Neural progenitor cell (in vitro differentiated cells): ENCODE data around the gene RAPGEF2. TPM values are rescaled to one million over a fixed set of nuclear protein-coding genes. Genes with fewer than 3 reads are reported as not detected.

Experiments used
- DNase-seq: peaks from one replicate; pipeline ENCODE4 v3.0.0-alpha.2; 2016; ENCODE audit warnings: low spot score
- H2AFZ ChIP-seq: fragments of 200-600 bp; sonication (generic); replicated peaks from 2 replicates; pipeline ENCODE4 v1.6.1; 2016; ENCODE audit warnings: antibody characterized with exemption
- H3F3A ChIP-seq: fragments of 200-600 bp; sonication (generic); 2 replicates; pipeline ENCODE4 v1.6.1; 2016; ENCODE audit warnings: antibody characterized with exemption, low read depth
- H3K27ac ChIP-seq: fragments of 200-600 bp; sonication (generic); 2 replicates; pipeline ENCODE4 v1.5.1; 2016; ENCODE audit warnings: mild to moderate bottlenecking
- H3K27me3 ChIP-seq: fragments of 200-600 bp; sonication (generic); 2 replicates; pipeline ENCODE4 v1.6.1; 2016; ENCODE audit warnings: mild to moderate bottlenecking, moderate library complexity
- H3K36me3 ChIP-seq: fragments of 200-600 bp; sonication (generic); 2 replicates; pipeline ENCODE4 v1.5.1; 2016
- H3K4me1 ChIP-seq: fragments of 200-600 bp; sonication (generic); 2 replicates; pipeline ENCODE4 v1.6.1; 2016; ENCODE audit warnings: mixed run types
- H3K4me2 ChIP-seq: fragments of 200-600 bp; sonication (generic); 2 replicates; pipeline ENCODE4 v1.6.1; 2016
- H3K4me3 ChIP-seq: fragments of 200-600 bp; sonication (generic); 2 replicates; pipeline ENCODE4 v1.5.1; 2016
- H3K79me2 ChIP-seq: fragments of 200-600 bp; sonication (generic); 2 replicates; pipeline ENCODE4 v1.6.1; 2016; ENCODE audit warnings: low read depth
- H3K9ac ChIP-seq: fragments of 200-600 bp; sonication (generic); 2 replicates; pipeline ENCODE4 v1.6.1; 2016
- H3K9me3 ChIP-seq: fragments of 200-600 bp; sonication (generic); 2 replicates; pipeline ENCODE4 v1.5.1; 2016; ENCODE audit warnings: low read depth
- H4K20me1 ChIP-seq: fragments of 200-600 bp; sonication (generic); 2 replicates; pipeline ENCODE4 v1.6.1; 2016; ENCODE audit warnings: low read depth
- H3K27ac Mint-ChIP-seq: 3 replicates; pipeline ENCODE4 v1.8.0; 2021; ENCODE audit warnings: mixed read lengths
- H3K27me3 Mint-ChIP-seq: 2 replicates; pipeline ENCODE4 v1.8.0; 2022; ENCODE audit warnings: low read depth, mild to moderate bottlenecking, inconsistent platforms, moderate library complexity, mixed read lengths; ENCODE audit not compliant: insufficient read depth
- H3K36me3 Mint-ChIP-seq: 3 replicates; pipeline ENCODE4 v1.8.0; 2021; ENCODE audit warnings: mixed read lengths
- H3K4me1 Mint-ChIP-seq: 3 replicates; pipeline ENCODE4 v1.8.0; 2021; ENCODE audit warnings: mixed read lengths
- H3K4me3 Mint-ChIP-seq: 3 replicates; pipeline ENCODE4 v1.8.0; 2021; ENCODE audit warnings: mild to moderate bottlenecking, moderate library complexity, mixed read lengths
- H3K9me3 Mint-ChIP-seq: 3 replicates; pipeline ENCODE4 v1.8.0; 2020; ENCODE audit warnings: mixed read lengths
- EZH2 ChIP-seq: fragments of 200-600 bp; sonication (generic); IDR thresholded peaks from 2 replicates; pipeline ENCODE4 v1.6.1; 2017; ENCODE audit warnings: antibody characterized with exemption, mild to moderate bottlenecking, moderate library complexity
- EZH2phosphoT487 ChIP-seq: fragments of 200-600 bp; sonication (generic); IDR thresholded peaks from 2 replicates; pipeline ENCODE4 v1.6.1; 2017; ENCODE audit warnings: antibody characterized with exemption
- total RNA-seq: library from RNA; depleted of rRNA; stranded (reverse); fragments of >200 nt; gene quantifications from 2 replicates; pipeline ENCODE4 v1.2.3, GENCODE V29; 2015; ENCODE audit warnings: low replicate concordance
- TF ChIP-seq, protein P1 (sequence below): fragments of 200-600 bp; sonication (generic); IDR thresholded peaks from 2 replicates; pipeline ENCODE4 v1.5.1; 2017; ENCODE audit warnings: antibody characterized with exemption, mild to moderate bottlenecking

The RAPGEF2 gene
- total RNA-seq, 1 donor from 2014 or later, result 70.4 TPM

DNA sequence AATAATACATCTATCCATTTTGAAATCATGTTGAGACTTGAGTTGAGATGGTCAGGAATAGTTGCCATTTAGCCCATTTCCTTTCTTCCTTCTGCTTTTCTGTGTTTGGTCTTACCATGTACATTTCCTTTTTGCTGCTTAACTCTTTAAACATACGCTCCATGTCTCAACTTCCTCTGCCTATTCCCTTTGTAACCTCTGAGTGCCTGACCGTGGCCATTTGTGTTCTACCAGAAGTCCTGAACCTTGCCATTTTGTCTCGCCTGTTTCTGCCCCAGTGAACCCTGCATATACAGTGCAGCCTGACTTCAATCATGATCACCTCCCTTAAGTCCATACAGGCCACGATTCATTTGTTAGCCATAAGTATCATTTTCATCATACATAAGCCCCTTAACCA is 169.0 kb downstream of the RAPGEF2 start:
- no peaks in the 10 kb centered on the region for H3K36me3 ChIP-seq
- no peaks in the 10 kb centered on the region for H3F3A ChIP-seq
- H3K9ac ChIP-seq, result no peak overlapping the region
- DNase-seq, result no peak
- peaks cover 14% of the 10 kb centered on the region for H3K4me1 Mint-ChIP-seq
- no peak overlapping the region for H3K4me2 ChIP-seq
- TF ChIP-seq, protein P1, sequence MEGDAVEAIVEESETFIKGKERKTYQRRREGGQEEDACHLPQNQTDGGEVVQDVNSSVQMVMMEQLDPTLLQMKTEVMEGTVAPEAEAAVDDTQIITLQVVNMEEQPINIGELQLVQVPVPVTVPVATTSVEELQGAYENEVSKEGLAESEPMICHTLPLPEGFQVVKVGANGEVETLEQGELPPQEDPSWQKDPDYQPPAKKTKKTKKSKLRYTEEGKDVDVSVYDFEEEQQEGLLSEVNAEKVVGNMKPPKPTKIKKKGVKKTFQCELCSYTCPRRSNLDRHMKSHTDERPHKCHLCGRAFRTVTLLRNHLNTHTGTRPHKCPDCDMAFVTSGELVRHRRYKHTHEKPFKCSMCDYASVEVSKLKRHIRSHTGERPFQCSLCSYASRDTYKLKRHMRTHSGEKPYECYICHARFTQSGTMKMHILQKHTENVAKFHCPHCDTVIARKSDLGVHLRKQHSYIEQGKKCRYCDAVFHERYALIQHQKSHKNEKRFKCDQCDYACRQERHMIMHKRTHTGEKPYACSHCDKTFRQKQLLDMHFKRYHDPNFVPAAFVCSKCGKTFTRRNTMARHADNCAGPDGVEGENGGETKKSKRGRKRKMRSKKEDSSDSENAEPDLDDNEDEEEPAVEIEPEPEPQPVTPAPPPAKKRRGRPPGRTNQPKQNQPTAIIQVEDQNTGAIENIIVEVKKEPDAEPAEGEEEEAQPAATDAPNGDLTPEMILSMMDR, result no peak
- TF ChIP-seq EZH2phosphoT487, result no peak
- TF ChIP-seq EZH2, result no peak
- no peaks in the 10 kb centered on the region for H4K20me1 ChIP-seq
- no peaks in the 10 kb centered on the region for H3K9me3 Mint-ChIP-seq
- H3K4me3 ChIP-seq, result no peak overlapping the region
- peaks cover 15% of the 10 kb centered on the region for H3K4me1 ChIP-seq
- no peak overlapping the region for H3K4me3 Mint-ChIP-seq
- no peaks in the 10 kb centered on the region for H3K36me3 Mint-ChIP-seq
- no peaks in the 10 kb centered on the region for H3K9me3 ChIP-seq
- H3K27ac ChIP-seq, result no peak overlapping the region
- H3K27ac Mint-ChIP-seq, result no peak overlapping the region
- no peaks in the 10 kb centered on the region for H3K79me2 ChIP-seq
- H3K27me3 ChIP-seq, result no peaks in the 10 kb centered on the region
- H3K27me3 Mint-ChIP-seq, result no peaks in the 10 kb centered on the region
- no peak overlapping the region for H2AFZ ChIP-seq

DNA sequence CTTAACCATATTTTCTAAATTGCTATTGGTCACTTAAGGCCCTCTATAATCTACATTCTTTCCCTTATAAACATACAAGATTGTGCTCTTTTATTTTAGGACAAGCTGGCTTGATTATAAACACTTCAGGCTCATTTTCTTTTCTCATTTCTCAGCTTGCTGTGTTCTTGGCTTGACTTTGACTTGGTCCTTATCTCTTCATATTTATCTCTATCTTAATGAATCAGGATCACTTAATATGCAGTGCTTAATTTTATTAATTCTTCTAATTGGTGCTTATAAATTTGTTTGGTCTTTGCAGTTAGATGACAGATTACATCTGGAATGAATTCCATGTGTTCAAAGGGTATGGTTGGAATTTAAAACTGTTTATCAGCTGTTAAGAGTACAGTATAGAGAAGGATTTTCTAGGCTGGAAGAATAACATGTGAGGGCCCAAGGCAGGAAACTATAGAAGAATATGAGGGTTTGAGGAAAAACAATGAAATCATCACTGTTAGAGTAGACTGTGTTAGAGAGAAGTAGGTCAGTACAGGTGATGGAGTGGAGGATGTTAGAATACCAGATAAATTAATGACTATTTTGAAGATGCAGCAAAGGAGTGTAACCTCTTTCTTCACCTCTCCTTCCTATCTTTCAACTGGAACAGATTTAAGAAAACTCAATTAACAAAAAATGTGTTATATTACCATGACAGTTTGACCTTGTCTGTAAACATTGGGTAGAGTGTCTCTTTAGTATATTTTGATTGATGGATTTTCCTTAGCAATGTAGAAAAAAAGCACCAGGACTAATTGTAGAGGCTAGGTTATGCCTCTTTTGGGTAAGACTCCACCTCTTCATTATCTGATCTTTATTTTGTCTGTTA is 169.6 kb downstream of the RAPGEF2 start:
- Histone ChIP-seq H3K4me2 (no peak overlapping the region), H3K4me1 (peaks cover 8% of the 10 kb centered on the region)
- no peak overlapping the region for H3K27ac Mint-ChIP-seq

DNA sequence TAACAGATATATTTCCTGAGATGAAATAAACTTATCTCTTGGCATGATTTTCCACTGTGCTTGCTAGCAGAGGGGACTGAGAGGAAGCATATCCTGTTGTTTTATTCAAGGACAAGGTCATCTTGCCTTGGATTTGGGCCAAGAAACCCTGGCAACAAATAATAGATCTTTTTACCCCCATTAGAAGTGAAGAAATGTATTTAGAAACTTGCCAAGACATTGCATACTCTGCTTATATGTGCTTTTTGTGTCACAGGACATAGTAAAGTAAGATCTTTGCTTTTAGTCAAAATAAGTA is 170.2 kb downstream of the RAPGEF2 start:
- no peak overlapping the region for H3K27ac Mint-ChIP-seq
- H2AFZ ChIP-seq, result no peak overlapping the region
- H3K9ac ChIP-seq, result no peak overlapping the region
- H3F3A ChIP-seq, result no peaks in the 10 kb centered on the region
- no peak overlapping the region for H3K4me2 ChIP-seq
- peaks cover 14% of the 10 kb centered on the region for H3K4me1 Mint-ChIP-seq
- H3K27me3 Mint-ChIP-seq, result no peaks in the 10 kb centered on the region
- H3K4me3 ChIP-seq, result no peak overlapping the region
- H3K27me3 ChIP-seq, result no peaks in the 10 kb centered on the region
- no peak overlapping the region for H3K4me3 Mint-ChIP-seq
- DNase-seq, result no peak
- peaks cover 7% of the 10 kb centered on the region for H3K36me3 Mint-ChIP-seq
- peaks cover 2% of the 10 kb centered on the region for H3K9me3 Mint-ChIP-seq
- H4K20me1 ChIP-seq, result no peaks in the 10 kb centered on the region
- no peaks in the 10 kb centered on the region for H3K36me3 ChIP-seq
- no peak overlapping the region for H3K27ac ChIP-seq
- no peaks in the 10 kb centered on the region for H3K9me3 ChIP-seq
- TF ChIP-seq EZH2, result no peak
- TF ChIP-seq, protein P1, result no peak
- no peak for TF ChIP-seq EZH2phosphoT487
- H3K4me1 ChIP-seq, result peaks cover 3% of the 10 kb centered on the region
- H3K79me2 ChIP-seq, result no peaks in the 10 kb centered on the region

More for the DNA sequence above, 169.6 kb downstream of the RAPGEF2 start:
- H3K9me3 Mint-ChIP-seq, result peaks cover 1% of the 10 kb centered on the region
- Histone ChIP-seq H3K79me2 (no peaks in the 10 kb centered on the region), H3K9ac (no peak overlapping the region), H3K27ac (no peak overlapping the region), H3K27me3 (no peaks in the 10 kb centered on the region), H3K9me3 (no peaks in the 10 kb centered on the region), H3K4me3 (no peak overlapping the region), H3K36me3 (no peaks in the 10 kb centered on the region), H2AFZ (no peak overlapping the region), H3F3A (no peaks in the 10 kb centered on the region), H4K20me1 (no peaks in the 10 kb centered on the region)
- TF ChIP-seq EZH2phosphoT487, result no peak
- TF ChIP-seq EZH2, result no peak
- TF ChIP-seq, protein P1, result no peak
- H3K27me3 Mint-ChIP-seq, result no peaks in the 10 kb centered on the region
- peaks cover 14% of the 10 kb centered on the region for H3K4me1 Mint-ChIP-seq
- H3K4me3 Mint-ChIP-seq, result no peak overlapping the region
- DNase-seq, result no peak
- peaks cover 1% of the 10 kb centered on the region for H3K36me3 Mint-ChIP-seq
